ENCODE results near the gene LTBP2.
"Not testable (repeated sequence)": the region's sequence is repeated elsewhere in the genome, so short reads cannot be mapped to it uniquely, and the experiment has no call there.

LTBP2 gene

DNA sequence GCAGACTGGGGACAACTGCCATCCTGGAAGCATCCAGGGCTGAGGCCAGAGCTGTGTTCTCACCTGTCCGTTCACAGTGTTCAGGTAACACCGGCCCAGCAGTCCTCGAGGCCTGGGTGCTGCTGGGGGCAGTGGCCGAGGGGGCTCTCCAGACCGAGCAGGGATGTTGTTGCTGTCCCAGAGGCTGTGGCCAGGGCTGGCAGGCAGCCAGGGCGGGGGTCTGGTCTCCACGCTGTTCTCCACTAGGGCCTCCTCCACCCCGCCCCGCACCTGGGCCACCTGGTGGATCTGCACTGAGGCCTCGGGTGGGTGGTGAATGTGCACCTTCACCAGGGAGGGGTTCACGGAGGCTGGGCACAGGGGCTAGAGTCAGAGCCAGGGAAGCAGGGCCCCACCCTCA, 61.0 kb downstream of the LTBP2 start:
- no peak for DNase-seq (ENCODE audit: low read depth in 3 of 3)

DNA sequence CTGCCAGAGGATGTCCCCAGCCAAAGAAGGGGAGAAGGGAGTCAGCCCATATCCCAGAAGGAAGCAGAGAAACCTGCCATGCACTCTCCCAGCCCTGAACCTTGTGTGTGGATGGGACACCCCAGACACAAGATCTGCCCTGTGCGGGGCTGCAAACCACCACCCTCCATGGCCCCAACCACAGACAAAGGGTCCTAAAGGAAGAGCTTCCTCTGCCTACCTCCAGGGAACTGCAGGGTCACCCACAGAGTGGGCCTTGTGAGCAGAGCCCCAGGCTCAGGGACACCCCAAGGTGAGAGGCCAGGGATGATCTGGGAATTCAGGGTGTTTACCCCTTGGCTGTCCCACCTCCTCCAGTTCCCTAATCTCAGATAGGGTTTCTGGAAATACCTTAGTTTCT, 62.0 kb downstream of the LTBP2 start:
- no peak for DNase-seq (ENCODE audit: low read depth in 3 of 3)

GRCh38 chr14:74549588-74549987, 62.4 kb downstream of the LTBP2 start:
- DNase-seq (ENCODE audit: low read depth in 3 of 3): no peak

GRCh38 chr14:74548881-74549280, 63.2 kb downstream of the LTBP2 start:
- DNase-seq (ENCODE audit: low read depth in 3 of 3): no peak

DNA sequence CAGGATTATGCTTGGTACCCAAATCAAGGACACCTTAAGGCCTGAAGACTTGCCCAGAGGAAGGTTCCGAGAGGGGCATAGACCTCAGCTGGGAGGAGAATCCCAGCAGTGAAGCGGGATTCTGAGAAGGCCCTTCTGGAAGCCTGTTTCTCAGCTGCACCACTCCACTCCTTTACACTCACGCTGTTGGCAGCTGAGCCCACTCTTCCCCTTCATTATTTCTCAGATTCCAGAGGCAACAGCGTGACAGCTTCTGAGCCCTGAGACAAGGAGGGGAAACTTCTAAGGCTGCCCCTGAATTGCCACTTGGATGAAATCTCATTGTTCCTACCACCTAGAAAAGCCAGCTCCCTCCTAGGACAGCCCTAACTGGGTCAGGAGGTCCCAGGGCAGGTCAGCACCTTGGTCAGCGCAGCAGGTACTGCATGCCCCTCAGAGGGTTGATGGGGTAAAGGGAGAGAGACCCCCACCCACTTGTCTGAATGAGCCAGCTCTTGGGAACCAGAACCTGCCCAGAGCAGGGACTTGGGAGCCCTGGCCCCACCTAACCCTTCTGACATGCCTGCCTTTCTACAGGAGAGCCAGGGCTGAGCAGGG, 64.6 kb downstream of the LTBP2 start:
- no peak for DNase-seq (ENCODE audit: low read depth in 3 of 3)

DNA sequence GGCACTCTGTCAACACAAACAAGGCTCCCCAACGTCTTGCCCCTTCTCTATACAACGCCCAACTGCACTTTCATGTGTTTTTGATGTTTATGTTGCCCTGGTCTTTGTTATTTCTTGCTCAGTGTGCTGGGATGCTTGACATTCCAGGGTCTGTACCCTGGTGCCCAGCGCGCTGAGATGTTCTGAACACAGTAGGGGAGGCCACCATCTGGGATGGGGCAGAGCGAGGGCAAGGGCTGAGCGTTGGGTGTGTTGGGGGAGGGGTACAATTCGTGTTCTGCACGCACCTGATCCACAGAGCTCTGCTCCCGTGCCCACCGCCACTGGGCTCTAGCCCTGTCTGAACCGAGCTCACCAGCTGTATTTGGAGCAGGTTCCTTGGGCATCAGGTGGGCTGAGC, 65.6 kb downstream of the LTBP2 start:
- DNase-seq (ENCODE audit: low read depth in 3 of 3): no peak

- DNase-seq (ENCODE audit: low read depth in 3 of 3): no peak
These were observed 66.7 kb downstream of the LTBP2 start for GRCh38 chr14:74545386-74545785.

- no peak for DNase-seq (ENCODE audit: low read depth in 3 of 3)
These were observed 68.1 kb downstream of the LTBP2 start for GRCh38 chr14:74543771-74544438.

- DNase-seq (ENCODE audit: low read depth in 3 of 3): no peak
These were observed 69.9 kb downstream of the LTBP2 start for GRCh38 chr14:74542056-74542685.

GRCh38 chr14:74541225-74541624, 70.8 kb downstream of the LTBP2 start:
- no peak for DNase-seq (ENCODE audit: low read depth in 3 of 3)

- DNase-seq (ENCODE audit: low read depth in 3 of 3): no peak
These were observed 72.5 kb downstream of the LTBP2 start for GRCh38 chr14:74539503-74539902.

GRCh38 chr14:74538411-74539391, 73.3 kb downstream of the LTBP2 start:
- no peak for DNase-seq (ENCODE audit: low read depth in 3 of 3)

GRCh38 chr14:74536336-74536735, 75.7 kb downstream of the LTBP2 start:
- DNase-seq (ENCODE audit: low read depth in 3 of 3): not testable (repeated sequence)

DNA sequence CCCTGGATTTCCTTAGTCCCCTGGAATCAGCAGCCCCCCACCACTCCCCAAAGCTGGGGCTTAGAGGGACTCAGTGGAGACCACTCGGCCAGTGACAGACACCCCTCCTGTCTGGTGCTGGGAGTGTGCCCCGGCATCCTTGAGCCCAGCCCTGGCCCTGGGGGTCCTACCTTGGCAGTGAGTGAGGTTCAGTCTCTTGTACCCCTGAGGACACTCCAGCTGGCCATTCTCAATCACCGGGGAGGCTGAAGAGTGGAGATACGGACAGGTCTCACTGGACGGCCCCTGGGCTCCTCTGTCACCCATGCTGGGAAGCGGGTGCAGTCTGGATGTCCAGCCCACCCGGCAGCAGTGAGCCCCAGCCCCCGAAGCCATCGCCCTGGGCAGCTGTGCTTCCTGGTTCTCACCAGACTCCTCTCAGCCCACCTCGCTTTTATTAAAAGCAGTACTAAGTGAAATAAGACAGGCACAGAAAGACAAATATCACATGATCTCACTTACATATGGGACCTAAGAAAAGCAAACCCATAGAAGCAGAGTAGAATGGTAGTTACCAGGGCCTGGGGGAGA, 76.2 kb downstream of the LTBP2 start:
- DNase-seq (ENCODE audit: low read depth in 3 of 3): no peak

DNA sequence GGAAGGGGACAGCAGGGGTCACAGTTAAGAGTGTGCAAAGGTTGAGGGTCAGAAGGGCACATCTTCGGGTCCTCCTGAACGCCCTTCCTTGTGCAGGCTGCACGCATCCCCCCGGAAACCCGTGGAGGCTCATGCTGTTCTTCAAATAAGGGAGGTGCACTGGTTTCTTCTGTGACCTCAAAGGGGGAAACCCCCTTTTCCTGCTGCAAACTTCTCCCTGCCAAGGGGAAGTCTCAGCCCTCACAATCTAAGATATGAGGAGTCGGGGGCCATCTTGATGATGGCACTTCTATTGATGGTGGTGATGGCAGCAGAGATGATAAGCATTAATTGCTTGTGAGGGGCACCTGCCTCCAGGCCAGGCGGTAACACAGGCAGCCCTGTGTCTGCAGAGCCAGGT, 78.5 kb downstream of the LTBP2 start:
- DNase-seq (ENCODE audit: low read depth in 3 of 3): no peak

DNA sequence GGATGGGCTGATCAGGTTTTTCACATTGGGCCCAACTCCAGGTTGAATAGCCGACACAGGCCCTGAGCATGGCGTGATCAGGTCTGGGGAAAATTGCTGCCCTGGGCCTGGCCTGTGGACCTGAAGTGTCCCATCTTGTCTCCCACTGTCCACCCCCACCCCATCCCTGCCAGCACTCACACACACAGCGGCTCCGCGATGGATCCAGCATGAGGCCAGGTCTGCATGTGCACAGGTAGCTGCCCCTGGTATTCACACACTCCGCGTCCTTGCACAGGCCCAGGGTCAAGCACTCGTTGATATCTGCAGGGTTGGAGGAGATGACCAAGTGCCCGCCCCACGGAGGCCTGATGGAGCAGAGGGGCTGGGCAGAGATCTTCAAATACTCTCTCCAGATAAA, 79.8 kb downstream of the LTBP2 start:
- no peak for DNase-seq (ENCODE audit: low read depth in 3 of 3)

- DNase-seq (ENCODE audit: low read depth in 3 of 3): no peak
These were observed 80.6 kb downstream of the LTBP2 start for GRCh38 chr14:74531467-74531866.

- DNase-seq (ENCODE audit: low read depth in 3 of 3): no peak
These were observed 81.0 kb downstream of the LTBP2 start for GRCh38 chr14:74531006-74531405.

GRCh38 chr14:74528886-74529285, 83.2 kb downstream of the LTBP2 start:
- no peak for DNase-seq (ENCODE audit: low read depth in 3 of 3)

DNA sequence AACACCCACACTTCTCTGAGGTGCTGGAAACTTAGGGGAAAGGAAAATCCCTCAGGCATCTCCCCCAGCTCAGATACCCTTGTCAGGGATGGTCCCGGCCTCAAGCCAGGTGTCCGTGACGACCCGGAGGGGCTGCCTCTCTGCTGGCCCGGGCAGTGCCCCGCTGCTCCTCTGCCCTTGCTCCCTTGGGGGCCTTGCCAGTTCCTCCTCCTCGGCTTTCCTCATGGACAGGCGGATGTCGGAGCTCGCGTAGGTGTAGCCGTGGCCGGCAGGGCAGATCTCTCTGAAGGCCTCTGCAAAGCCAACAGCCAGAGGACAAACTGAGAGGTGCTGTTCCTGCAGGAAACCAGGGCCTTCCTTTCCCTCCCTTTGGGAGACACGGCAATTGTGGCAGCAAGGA, 83.6 kb downstream of the LTBP2 start:
- DNase-seq (ENCODE audit: low read depth in 3 of 3): no peak

DNA sequence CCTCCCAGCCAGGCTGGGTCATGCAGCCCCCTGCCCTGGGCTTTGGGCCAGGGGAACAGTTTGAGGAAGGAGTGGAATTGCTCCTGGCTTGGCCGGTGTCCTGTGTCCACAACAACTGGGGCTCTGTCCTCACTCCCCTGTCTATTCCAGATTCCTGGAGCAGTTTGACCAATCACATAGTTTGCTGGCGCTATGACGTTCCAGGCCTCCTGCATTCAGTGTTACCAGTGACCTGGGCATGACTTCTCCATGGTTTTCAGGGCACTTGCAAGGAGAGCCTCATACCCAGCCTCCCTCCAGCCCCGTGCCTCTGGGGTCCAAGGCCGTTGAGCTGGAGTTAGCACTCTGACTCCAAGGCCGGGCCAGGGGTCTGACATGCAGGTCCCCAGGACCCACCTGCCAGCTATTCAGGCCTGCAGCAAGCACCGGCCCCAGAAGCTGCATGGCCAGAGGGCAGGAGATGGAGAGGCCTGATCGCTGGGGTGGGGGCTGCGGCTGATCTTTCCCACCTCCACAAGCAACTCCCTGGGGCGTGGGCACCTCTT, 84.2 kb downstream of the LTBP2 start:
- no peak for DNase-seq (ENCODE audit: low read depth in 3 of 3)
